ENCODE data around the gene RASGEF1C.

Gene RASGEF1C

DNA sequence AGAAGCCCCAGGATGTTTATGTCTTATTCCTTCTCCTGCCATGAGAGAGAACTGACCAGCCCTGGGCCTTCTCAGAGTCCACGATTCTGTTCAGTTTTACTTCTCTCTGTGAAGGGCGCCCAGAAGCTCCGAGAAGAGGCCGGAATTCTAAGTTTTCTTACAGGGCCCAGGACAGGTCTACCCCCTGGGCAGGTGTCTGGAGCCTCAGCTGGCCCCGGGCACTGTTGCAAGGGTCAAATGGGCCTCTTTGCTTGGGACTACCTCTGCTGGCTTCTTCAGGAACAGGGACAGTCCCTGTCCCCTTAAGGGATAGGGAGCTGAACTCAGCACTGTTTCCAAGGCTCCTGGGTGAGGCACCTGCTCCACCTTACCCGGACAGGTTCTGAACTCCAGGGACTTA lies 55.0 kb downstream of the RASGEF1C start:
- no peak for DNase-seq (ENCODE audit: low read depth in 2 of 2)
- TF ChIP-seq, protein P1, sequence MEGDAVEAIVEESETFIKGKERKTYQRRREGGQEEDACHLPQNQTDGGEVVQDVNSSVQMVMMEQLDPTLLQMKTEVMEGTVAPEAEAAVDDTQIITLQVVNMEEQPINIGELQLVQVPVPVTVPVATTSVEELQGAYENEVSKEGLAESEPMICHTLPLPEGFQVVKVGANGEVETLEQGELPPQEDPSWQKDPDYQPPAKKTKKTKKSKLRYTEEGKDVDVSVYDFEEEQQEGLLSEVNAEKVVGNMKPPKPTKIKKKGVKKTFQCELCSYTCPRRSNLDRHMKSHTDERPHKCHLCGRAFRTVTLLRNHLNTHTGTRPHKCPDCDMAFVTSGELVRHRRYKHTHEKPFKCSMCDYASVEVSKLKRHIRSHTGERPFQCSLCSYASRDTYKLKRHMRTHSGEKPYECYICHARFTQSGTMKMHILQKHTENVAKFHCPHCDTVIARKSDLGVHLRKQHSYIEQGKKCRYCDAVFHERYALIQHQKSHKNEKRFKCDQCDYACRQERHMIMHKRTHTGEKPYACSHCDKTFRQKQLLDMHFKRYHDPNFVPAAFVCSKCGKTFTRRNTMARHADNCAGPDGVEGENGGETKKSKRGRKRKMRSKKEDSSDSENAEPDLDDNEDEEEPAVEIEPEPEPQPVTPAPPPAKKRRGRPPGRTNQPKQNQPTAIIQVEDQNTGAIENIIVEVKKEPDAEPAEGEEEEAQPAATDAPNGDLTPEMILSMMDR (IDR thresholded peaks at IDR 0.05; ENCODE audit: low read depth, low read length): no peak
- H3K4me3 ChIP-seq (replicated peaks in 1 of 2; ENCODE audit: low read depth in 2 of 2, low read length in 2 of 2): no peak overlapping the region

DNA sequence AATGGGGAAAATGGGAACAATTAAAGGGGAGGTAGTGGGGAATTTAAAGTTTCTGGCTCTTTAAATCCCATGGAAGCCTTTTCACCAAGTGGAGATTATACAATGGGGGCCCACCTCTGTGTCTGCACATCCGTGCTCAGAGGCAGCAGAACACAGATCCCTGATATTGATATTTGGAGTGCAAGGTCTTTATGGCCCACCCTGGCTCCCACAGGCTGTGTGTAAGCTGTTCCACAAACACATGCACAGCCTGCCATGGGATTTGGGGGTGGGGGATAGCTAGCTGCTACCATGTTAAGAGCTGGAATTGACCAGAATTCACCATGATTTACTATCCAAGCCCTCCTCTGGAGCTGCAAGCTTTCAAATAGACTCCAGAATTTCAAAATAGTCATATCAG lies 55.9 kb downstream of the RASGEF1C start:
- H3K4me3 ChIP-seq (replicated peaks in 1 of 2; ENCODE audit: low read depth in 2 of 2, low read length in 2 of 2): no peak overlapping the region
- TF ChIP-seq, protein P1 (IDR thresholded peaks at IDR 0.05; ENCODE audit: low read depth, low read length): no peak
- DNase-seq (ENCODE audit: low read depth in 2 of 2): no peak

DNA sequence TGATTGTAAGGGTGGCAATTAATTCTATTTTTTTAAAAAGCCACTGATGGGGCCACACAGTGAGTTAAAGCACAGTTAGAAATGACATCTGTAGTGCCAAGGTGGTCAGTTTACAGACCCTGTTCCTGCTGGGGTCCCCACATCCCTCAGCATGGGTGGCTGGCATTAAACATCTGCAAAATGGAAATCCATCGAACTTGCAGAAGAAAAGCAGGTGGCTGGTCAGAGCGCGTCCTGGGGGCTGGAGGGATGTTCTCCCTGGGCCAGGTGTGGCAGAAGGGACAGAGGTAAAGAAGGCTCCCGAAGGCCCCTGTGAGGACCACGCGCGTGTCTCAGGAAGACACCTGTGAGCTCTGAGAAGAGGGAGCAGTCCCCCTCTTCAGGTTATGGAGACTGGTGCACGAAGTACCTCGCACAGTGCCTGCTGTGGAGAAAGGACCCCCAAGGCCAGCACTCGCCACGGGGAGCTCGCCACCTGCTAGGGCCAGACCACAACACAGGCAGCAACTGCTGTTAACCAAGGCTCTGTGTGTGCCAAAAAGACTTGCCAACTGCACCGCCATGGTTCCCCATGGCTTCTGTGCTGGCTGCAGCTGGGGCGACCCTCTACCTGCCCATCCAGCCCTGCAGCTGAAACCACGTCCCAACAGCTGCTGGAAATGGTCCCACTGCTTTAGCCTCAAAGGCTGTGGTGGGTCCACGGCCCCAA lies 65.2 kb downstream of the RASGEF1C start:
- H3K4me3 ChIP-seq (replicated peaks in 1 of 2; ENCODE audit: low read depth in 2 of 2, low read length in 2 of 2): no peak overlapping the region
- no peak for DNase-seq (ENCODE audit: low read depth in 2 of 2)
- TF ChIP-seq, protein P1 (IDR thresholded peaks at IDR 0.05; ENCODE audit: low read depth, low read length): no peak

DNA sequence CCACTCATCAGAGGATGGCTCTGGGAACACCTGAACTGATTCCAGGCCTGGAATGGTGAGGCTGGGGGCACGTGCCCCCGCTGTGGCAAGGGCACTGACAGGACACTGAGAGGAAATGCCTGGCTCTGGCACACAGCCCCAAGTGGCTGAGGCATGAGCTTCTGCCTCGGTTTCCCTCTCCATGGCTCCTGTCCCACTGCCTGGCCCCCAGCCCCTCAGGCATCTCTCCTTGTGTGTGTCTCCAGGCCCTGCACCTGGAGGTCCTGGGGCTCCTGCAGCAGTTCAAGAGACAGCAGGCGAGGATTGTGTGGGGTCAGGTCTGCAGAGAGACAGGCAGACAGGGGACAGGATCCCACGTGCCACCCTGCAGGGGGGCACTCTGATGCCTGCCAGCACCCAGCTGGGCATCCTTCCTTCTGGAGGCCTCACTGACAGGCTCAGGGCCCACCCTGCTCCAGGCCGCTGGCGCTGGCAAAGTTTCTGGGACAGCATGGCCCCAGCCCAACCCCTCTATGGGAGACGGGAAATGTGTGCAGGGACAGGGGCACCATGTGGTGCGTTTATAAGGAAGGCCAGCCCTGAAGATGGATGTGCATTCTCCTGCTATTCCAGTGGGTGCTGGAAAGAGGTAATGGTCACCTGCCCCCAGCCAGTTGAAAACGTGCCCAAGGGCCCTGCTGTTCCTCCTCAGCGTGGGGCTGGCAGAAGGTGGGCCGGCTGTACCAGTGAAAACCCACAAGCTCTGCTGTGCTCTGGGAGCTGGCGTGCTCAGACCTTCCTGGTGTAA lies 66.0 kb downstream of the RASGEF1C start:
- no peak overlapping the region for H3K4me3 ChIP-seq (replicated peaks in 1 of 2; ENCODE audit: low read depth in 2 of 2, low read length in 2 of 2)
- DNase-seq (ENCODE audit: low read depth in 2 of 2): no peak
- TF ChIP-seq, protein P1 (IDR thresholded peaks at IDR 0.05; ENCODE audit: low read depth, low read length): no peak

DNA sequence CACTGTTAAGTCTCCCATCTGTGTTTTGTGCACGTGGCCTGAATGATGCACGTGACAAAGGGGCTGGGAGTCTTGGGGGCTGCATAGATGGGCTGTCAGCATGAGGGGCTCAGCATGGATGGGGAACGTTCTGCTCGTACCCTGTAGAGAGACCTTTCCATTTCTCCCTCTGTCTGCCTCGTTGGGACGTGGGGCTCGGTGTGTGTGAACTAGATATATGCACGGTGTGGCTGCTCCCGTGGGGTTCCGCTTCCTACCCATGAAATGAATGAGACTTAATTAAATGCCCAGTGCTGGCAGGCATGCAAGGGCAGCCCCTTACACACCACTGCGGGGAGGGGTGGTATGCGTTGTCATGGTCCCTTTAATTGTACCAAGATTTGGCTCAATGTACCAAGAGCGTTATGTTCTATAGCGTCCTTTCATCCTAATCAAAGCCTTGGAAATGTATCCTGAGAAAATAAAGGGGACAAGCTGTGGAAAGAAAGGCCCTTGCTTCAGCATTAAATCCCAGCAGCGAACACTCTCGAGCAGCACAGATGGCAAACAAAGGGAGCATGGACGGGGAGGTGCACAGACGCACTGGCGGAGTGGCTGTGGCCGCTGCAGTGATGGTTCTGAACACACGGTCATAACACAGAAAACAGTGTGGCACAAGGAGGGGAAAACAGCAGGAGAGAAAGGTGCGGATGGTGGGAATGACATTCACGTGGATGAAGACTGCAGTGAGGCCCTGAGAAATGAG lies 66.8 kb downstream of the RASGEF1C start:
- TF ChIP-seq, protein P1 (IDR thresholded peaks at IDR 0.05; ENCODE audit: low read depth, low read length): no peak
- H3K4me3 ChIP-seq (replicated peaks in 1 of 2; ENCODE audit: low read depth in 2 of 2, low read length in 2 of 2): no peak overlapping the region
- no peak for DNase-seq (ENCODE audit: low read depth in 2 of 2)

DNA sequence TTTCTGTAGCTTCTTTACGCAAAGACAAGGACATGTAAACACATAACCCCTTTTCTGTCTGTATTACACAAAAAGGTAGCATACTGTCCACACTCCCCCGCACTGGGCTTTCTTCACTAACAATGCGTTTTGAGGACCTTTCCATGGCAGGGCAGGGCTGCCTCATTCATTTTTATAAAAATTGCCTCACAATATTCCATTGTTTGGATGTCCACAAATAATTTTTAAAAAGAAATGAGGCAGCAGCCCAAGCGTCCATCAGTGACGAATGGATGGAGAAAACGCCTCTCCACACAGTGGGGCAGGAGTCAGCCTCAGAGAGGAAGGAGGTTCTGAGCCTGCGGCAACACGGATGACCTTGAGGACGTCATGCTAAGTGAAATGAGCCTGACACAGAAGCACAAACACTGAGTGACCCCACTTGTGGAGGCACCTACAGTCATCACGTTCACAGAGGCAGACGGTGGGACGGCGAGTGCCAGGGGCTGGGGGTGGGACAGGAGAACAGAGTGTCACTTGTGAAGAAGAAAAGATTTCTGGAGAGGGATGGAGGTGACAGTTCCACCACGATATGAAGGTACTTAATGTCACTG lies 67.8 kb downstream of the RASGEF1C start:
- TF ChIP-seq, protein P1 (IDR thresholded peaks at IDR 0.05; ENCODE audit: low read depth, low read length): no peak
- H3K4me3 ChIP-seq (replicated peaks in 1 of 2; ENCODE audit: low read depth in 2 of 2, low read length in 2 of 2): no peak overlapping the region
- DNase-seq (ENCODE audit: low read depth in 2 of 2): no peak

Measured in cardiac fibroblast (primary cell).